ENCODE measurements around the gene PSMB11.

PSMB11 gene

DNA sequence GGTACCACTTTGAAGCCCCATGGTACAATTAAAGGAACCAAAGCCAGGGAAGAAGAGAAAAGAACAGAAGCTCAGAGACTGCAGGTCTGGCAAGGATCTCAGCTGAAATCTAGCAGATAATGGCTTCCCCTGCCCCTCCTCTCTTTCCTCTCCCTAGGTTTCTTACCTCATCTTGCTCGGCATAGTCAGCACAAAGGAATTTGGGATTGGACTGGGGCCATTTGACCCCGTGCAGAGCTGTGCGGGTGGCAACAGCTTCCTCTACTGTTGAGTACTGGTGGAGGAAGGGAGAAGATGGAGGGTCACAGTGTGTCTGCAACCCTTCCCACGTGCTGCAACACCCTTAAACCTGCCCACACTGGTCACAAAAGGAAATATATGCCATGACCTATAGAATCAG lies 20.0 kb downstream of the PSMB11 start:
- Histone ChIP-seq H2AFZ (ENCODE audit: low read length) (no peak overlapping the region), H3K4me1 (ENCODE audit: insufficient read depth, low read length, severe bottlenecking) (peaks cover 10% of the 10 kb centered on the region), H3K9me2 (ENCODE audit: low read depth, low read length) (no peaks in the 10 kb centered on the region), H3K79me2 (ENCODE audit: insufficient read depth, low read length) (no peaks in the 10 kb centered on the region), H3K27ac (ENCODE audit: low read depth, low read length, poor library complexity, severe bottlenecking) (no peak overlapping the region), H3K9me3 (ENCODE audit: low read length) (no peaks in the 10 kb centered on the region), H3K9ac (ENCODE audit: low read length) (no peak overlapping the region), H3K4me2 (ENCODE audit: low read length) (no peak overlapping the region), H3F3A (ENCODE audit: insufficient read depth, low read length) (no peaks in the 10 kb centered on the region), H3K27me3 (ENCODE audit: insufficient read depth, low read length) (no peaks in the 10 kb centered on the region), H3K4me3 (ENCODE audit: low read depth, low read length, poor library complexity, severe bottlenecking) (no peak overlapping the region), H4K20me1 (ENCODE audit: insufficient read depth, low read length) (no peaks in the 10 kb centered on the region), H3K36me3 (ENCODE audit: insufficient read depth, low read length) (peaks cover 83% of the 10 kb centered on the region)
- TF ChIP-seq EZH2 (IDR thresholded peaks at IDR 0.05; ENCODE audit: borderline replicate concordance, low read length): no peak
- TF ChIP-seq, protein P1, sequence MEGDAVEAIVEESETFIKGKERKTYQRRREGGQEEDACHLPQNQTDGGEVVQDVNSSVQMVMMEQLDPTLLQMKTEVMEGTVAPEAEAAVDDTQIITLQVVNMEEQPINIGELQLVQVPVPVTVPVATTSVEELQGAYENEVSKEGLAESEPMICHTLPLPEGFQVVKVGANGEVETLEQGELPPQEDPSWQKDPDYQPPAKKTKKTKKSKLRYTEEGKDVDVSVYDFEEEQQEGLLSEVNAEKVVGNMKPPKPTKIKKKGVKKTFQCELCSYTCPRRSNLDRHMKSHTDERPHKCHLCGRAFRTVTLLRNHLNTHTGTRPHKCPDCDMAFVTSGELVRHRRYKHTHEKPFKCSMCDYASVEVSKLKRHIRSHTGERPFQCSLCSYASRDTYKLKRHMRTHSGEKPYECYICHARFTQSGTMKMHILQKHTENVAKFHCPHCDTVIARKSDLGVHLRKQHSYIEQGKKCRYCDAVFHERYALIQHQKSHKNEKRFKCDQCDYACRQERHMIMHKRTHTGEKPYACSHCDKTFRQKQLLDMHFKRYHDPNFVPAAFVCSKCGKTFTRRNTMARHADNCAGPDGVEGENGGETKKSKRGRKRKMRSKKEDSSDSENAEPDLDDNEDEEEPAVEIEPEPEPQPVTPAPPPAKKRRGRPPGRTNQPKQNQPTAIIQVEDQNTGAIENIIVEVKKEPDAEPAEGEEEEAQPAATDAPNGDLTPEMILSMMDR (IDR thresholded peaks at IDR 0.05; ENCODE audit: low read length): no peak

DNA sequence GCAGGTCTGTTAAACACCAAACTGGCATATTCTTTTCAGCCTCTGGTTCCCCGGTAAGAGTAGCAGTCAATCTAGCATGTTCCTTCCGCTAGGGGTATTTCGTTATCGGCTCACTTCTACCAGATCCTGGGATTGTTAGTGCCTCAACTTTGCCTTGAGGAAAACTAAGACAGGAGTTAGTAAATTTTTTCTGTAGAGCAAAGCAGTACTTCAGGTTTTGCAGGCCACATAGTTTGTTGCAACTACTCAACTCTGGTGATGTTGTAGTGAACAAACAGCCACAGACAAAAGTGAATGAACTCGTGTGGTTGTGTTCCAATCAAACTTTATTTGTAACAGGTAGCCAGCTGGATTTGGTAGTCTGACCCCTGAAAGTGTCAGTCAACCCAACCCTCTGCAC lies 21.6 kb downstream of the PSMB11 start:
- H3F3A ChIP-seq (ENCODE audit: insufficient read depth, low read length): no peaks in the 10 kb centered on the region
- H3K4me2 ChIP-seq (ENCODE audit: low read length): no peak overlapping the region
- H3K4me1 ChIP-seq (ENCODE audit: insufficient read depth, low read length, severe bottlenecking): peaks cover 3% of the 10 kb centered on the region
- H3K27me3 ChIP-seq (ENCODE audit: insufficient read depth, low read length): no peaks in the 10 kb centered on the region
- no peak overlapping the region for H3K27ac ChIP-seq (ENCODE audit: low read depth, low read length, poor library complexity, severe bottlenecking)
- no peak overlapping the region for H3K9ac ChIP-seq (ENCODE audit: low read length)
- no peak overlapping the region for H3K4me3 ChIP-seq (ENCODE audit: low read depth, low read length, poor library complexity, severe bottlenecking)
- H3K36me3 ChIP-seq (ENCODE audit: insufficient read depth, low read length): peaks cover 94% of the 10 kb centered on the region
- no peaks in the 10 kb centered on the region for H3K79me2 ChIP-seq (ENCODE audit: insufficient read depth, low read length)
- no peak overlapping the region for H2AFZ ChIP-seq (ENCODE audit: low read length)
- TF ChIP-seq EZH2 (IDR thresholded peaks at IDR 0.05; ENCODE audit: borderline replicate concordance, low read length): no peak
- TF ChIP-seq, protein P1 (IDR thresholded peaks at IDR 0.05; ENCODE audit: low read length): no peak
- no peaks in the 10 kb centered on the region for H3K9me2 ChIP-seq (ENCODE audit: low read depth, low read length)
- no peaks in the 10 kb centered on the region for H3K9me3 ChIP-seq (ENCODE audit: low read length)
- H4K20me1 ChIP-seq (ENCODE audit: insufficient read depth, low read length): no peaks in the 10 kb centered on the region

DNA sequence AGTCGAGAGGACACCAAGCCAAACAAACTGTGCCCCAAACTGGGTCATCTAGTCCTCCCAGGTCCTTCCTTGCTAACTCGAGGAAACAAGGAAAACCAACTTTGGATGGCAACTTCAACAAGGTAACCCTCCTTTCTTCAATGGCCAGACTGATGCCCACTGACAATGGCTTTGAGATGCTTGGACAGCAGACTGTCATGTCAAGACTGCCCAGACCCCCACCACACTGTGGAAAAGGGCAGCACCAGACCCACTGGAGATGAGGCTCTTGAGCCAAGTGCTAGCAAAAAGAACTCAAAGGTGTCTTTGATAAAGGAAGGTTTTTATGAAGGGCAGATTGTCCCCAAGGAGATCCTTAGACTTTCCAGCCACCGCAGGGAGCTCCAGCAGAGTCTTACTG lies 24.4 kb downstream of the PSMB11 start:
- Histone ChIP-seq H3K79me2 (ENCODE audit: insufficient read depth, low read length) (peaks cover 11% of the 10 kb centered on the region), H3K4me1 (ENCODE audit: insufficient read depth, low read length, severe bottlenecking) (peaks cover 25% of the 10 kb centered on the region), H2AFZ (ENCODE audit: low read length) (no peak overlapping the region), H3K9ac (ENCODE audit: low read length) (no peak overlapping the region), H3K9me2 (ENCODE audit: low read depth, low read length) (no peaks in the 10 kb centered on the region), H3K9me3 (ENCODE audit: low read length) (no peaks in the 10 kb centered on the region), H4K20me1 (ENCODE audit: insufficient read depth, low read length) (no peaks in the 10 kb centered on the region), H3K27me3 (ENCODE audit: insufficient read depth, low read length) (no peaks in the 10 kb centered on the region), H3K27ac (ENCODE audit: low read depth, low read length, poor library complexity, severe bottlenecking) (no peak overlapping the region), H3K4me2 (ENCODE audit: low read length) (no peak overlapping the region), H3F3A (ENCODE audit: insufficient read depth, low read length) (no peaks in the 10 kb centered on the region), H3K4me3 (ENCODE audit: low read depth, low read length, poor library complexity, severe bottlenecking) (no peak overlapping the region), H3K36me3 (ENCODE audit: insufficient read depth, low read length) (peaks cover 76% of the 10 kb centered on the region)
- TF ChIP-seq EZH2 (IDR thresholded peaks at IDR 0.05; ENCODE audit: borderline replicate concordance, low read length): no peak
- TF ChIP-seq, protein P1 (IDR thresholded peaks at IDR 0.05; ENCODE audit: low read length): no peak

Measured in OCI-LY1 (cell line).